ENCODE data around the gene CCDC15.

CCDC15 gene

DNA sequence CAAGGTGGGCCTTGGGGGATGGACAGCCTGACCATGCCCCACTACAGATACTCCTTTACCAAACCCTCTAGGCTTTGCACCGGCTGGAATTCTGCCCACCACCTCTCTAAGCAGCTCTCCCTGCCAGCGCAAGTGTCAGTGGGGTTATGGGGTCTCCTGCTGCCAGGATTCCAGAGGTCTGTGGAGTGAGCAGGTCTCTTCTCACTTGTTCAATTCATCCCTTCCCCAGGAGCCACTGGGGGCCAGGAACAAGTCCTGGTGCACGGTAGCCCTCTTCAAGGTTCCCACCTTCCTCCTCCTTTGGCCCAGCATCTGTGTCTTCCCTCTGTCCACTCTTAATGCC is 30.5 kb downstream of the CCDC15 start (continued):
- TF ChIP-seq ZNF280D (tag by site-specific recombination; IDR thresholded peaks at IDR 0.05) = no peak
- no peak for TF ChIP-seq ZNF585B (tag by site-specific recombination; IDR thresholded peaks at IDR 0.05)
- TF ChIP-seq ZNF426 (tag by site-specific recombination; IDR thresholded peaks at IDR 0.05) = no peak
- TF ChIP-seq ZNF132 (tag by site-specific recombination; IDR thresholded peaks at IDR 0.05; ENCODE audit: borderline replicate concordance) = no peak
- no peak for TF ChIP-seq ZNF777 (tag by site-specific recombination; IDR thresholded peaks at IDR 0.05; ENCODE audit: borderline replicate concordance)

DNA sequence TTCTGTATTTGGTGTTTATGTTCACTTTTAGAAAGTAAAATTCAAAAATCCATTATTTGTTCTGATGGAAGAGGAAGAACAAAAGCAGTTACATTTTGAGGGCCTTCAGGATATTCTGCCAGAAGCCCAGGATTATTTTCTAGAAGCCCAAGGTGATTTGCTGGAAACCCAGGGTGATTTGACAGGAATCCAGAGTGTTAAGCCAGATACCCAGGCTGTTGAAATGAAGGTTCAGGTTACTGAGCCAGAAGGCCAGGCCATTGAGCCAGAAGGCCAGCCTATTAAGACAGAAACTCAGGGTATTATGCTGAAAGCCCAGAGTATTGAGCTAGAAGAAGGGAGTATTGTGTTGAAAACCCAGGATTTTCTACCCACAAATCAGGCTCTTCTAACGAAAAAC is 33.1 kb downstream of the CCDC15 start:
- TF ChIP-seq ZNF610 (tag by site-specific recombination; IDR thresholded peaks at IDR 0.05; ENCODE audit: borderline replicate concordance) (no peak), ZBTB48 (tag by site-specific recombination; IDR thresholded peaks at IDR 0.05) (no peak), ZNF549 (tag by site-specific recombination; IDR thresholded peaks at IDR 0.05) (no peak), ZNF214 (tag by site-specific recombination; IDR thresholded peaks at IDR 0.05; ENCODE audit: borderline replicate concordance) (no peak), KLF7 (tag by site-specific recombination; IDR thresholded peaks at IDR 0.05; ENCODE audit: borderline replicate concordance) (no peak), MEIS1 (CRISPR knock-in tag; IDR thresholded peaks at IDR 0.05; ENCODE audit: borderline replicate concordance) (no peak), ZNF701 (tag by site-specific recombination; IDR thresholded peaks at IDR 0.05) (no peak), ZSCAN16 (tag by site-specific recombination; IDR thresholded peaks at IDR 0.05) (no peak), KLF10 (tag by site-specific recombination; IDR thresholded peaks at IDR 0.05) (no peak), ZBTB11 (tag by site-specific recombination; conservative IDR thresholded peaks at IDR 0.05; ENCODE audit: low read depth) (no peak)
- H3K4me1 ChIP-seq (ENCODE audit: control insufficient read depth, insufficient read depth, low read length) = no peaks in the 10 kb centered on the region
- no peaks in the 10 kb centered on the region for H3K9me3 ChIP-seq (ENCODE audit: control insufficient read depth, insufficient read depth, low read depth, low read length)
- CTCF ChIA-PET = no interaction called here
- POLR2A ChIA-PET = no interaction called here
- no peak overlapping the region for H3K27ac ChIP-seq (ENCODE audit: extremely low read depth, low read depth, low read length)
- peaks cover 0 to 48% of the 10 kb centered on the region in 2 experiments; a peak in 1 of 3 replicates for H3K36me3 ChIP-seq (ENCODE audit: control insufficient read depth in 2 of 2, insufficient read depth in 1 of 2, low read length in 2 of 2)
- H3K4me3 ChIP-seq (ENCODE audit: low read depth, low read length) = no peak overlapping the region

- Histone ChIP-seq H3K4me3 (ENCODE audit: low read depth, low read length) (no peak overlapping the region), H3K4me1 (ENCODE audit: control insufficient read depth, insufficient read depth, low read length) (no peaks in the 10 kb centered on the region), H3K27ac (ENCODE audit: extremely low read depth, low read depth, low read length) (no peak overlapping the region), H3K9me3 (ENCODE audit: control insufficient read depth, insufficient read depth, low read depth, low read length) (no peaks in the 10 kb centered on the region), H3K36me3 (ENCODE audit: control insufficient read depth in 2 of 2, insufficient read depth in 1 of 2, low read length in 2 of 2) (peaks cover 0 to 53% of the 10 kb centered on the region in 2 experiments; a peak in 1 of 3 replicates)
- no peak for TF ChIP-seq ZNF23 (tag by site-specific recombination; IDR thresholded peaks at IDR 0.05; ENCODE audit: borderline replicate concordance)
- TF ChIP-seq ZNF404 (tag by site-specific recombination; IDR thresholded peaks at IDR 0.05) = no peak
- ChIA-PET CTCF (no interaction called here), POLR2A (no interaction called here)
These were observed 34.1 kb downstream of the CCDC15 start for GRCh38 chr11:124988063-124988462.

Data from HEK293 (cell line).